GM19372 (cell line): ENCODE results near the gene KDM4C.
"Not testable (repeated sequence)": the region's sequence is repeated elsewhere in the genome, so short reads cannot be mapped to it uniquely, and the experiment has no call there.

Experiments used
- ATAC-seq: cut with Tn5 transposase; IDR thresholded peaks from one replicate; pipeline ENCODE4 v1.9.1; 2021; ENCODE audit warnings: mild to moderate bottlenecking, low read depth, moderate library complexity; ENCODE audit not compliant: unreplicated experiment

The KDM4C gene

GRCh38 chr9:6763244-6763643, 5.5 kb downstream of the KDM4C start:
- no peak for ATAC-seq

DNA sequence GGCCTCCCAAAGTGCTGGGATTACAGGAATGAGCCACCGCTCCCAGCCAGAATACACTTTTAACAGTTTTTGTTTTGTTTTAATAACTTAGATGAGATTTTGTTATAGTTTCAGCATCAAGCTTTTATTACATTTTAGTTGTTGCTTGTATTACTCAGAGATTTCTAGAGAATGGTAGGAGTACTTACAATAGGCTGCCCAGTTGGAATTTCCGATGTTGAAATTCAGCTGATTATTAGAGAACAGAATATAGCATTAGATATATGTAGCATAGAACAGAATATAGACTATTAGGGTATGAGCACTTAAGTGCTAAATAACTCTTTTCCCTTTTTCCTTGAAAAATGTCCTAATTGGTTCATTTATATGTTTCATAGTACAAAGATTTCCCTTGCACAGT, 6.2 kb downstream of the KDM4C start:
- ATAC-seq, result no peak

- no peak for ATAC-seq
Observed at GRCh38 chr9:6764523-6764922, 6.8 kb downstream of the KDM4C start.

GRCh38 chr9:6764950-6765349, 7.2 kb downstream of the KDM4C start:
- no peak for ATAC-seq

DNA sequence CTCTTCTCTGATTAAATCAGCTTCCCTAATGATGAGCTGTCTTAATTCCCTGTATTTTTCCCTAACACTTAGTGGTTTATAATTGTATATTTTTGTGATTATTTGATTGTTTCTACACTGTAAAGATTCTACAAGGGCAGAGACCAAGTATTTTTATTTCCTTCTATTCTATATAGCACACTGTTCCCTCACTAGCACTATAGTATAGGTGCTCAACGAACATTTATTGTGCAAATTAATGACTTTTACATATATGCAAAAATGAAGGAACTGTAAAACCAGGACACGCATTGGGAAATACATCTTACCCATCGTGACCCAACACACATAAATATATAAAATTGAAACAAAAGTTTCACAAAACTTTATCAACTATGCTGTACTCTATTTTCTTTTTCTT, 7.6 kb downstream of the KDM4C start:
- ATAC-seq, result no peak

DNA sequence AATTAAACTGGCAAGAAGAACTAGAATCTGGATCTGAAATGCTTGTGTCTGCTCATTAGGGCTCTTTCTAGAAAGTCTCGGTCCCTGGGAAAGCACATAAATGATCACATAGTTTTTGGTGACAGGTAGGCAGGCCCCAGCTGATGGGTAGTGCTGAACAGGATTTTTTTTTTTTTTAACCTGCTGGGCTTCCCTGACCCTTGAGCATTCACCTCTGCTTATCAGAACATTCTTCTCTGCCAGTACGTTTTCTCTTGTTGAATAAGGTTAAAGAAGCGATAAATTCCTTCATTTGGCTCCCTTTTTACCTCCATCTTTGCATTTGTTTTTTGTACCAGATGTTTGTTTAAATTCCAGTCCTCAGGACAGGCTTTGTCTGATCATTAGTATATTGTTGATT, 8.8 kb downstream of the KDM4C start:
- no peak for ATAC-seq

- not testable (repeated sequence) for ATAC-seq
Observed at GRCh38 chr9:6768587-6768986, 10.8 kb downstream of the KDM4C start.

DNA sequence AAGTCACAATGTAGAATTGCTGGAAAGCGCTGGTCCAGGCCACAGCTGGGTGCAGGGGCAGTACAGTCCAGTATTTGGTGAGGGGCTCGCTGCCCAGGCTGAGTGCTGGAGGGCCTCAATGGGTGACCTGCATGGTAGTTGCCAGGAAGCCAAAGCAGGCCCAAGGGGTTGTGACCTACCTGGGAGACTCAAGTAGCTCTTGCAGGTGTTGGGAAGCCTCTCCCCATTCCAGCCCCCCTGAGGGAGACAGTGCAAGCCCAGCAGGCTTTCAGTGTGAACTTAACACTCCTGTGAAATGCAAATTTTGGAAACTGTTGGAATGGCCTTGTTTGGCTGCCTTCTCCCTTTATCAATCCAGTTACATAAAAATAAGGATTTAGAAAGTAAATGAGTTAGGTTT, 13.9 kb downstream of the KDM4C start:
- no peak for ATAC-seq

DNA sequence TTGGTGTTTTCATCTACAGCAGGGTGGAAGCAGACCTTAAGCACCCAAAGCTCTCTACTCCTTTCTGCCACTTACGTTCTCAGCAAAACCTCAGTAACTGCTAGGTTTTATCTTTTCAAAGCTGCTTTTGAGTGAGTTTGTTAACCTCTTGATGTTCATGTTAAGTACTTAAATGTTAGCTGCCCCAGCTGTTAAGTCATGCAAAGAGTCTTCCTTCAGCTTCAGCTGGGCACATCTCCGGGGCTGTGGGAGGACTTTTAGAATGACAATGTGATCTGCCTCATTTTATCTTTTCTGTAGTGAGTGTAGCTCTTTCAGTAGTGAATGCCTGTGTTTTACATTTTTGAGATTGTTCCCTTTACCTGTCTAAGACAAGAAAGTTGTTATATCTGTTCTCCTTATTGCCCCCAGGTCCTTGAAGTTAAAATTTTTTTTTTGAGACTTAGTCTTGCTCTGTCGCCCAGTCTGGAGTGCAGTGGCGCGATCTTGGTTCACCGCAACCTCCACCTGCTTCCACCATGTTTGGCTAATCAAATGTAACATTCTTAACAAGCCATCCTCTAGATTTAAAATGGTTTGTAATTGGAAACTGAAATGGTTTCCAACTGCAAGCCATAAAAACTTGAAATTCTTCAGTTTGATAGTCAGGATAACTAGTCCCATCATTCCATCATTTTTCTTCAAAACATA, 19.6 kb downstream of the KDM4C start:
- no peak for ATAC-seq

DNA sequence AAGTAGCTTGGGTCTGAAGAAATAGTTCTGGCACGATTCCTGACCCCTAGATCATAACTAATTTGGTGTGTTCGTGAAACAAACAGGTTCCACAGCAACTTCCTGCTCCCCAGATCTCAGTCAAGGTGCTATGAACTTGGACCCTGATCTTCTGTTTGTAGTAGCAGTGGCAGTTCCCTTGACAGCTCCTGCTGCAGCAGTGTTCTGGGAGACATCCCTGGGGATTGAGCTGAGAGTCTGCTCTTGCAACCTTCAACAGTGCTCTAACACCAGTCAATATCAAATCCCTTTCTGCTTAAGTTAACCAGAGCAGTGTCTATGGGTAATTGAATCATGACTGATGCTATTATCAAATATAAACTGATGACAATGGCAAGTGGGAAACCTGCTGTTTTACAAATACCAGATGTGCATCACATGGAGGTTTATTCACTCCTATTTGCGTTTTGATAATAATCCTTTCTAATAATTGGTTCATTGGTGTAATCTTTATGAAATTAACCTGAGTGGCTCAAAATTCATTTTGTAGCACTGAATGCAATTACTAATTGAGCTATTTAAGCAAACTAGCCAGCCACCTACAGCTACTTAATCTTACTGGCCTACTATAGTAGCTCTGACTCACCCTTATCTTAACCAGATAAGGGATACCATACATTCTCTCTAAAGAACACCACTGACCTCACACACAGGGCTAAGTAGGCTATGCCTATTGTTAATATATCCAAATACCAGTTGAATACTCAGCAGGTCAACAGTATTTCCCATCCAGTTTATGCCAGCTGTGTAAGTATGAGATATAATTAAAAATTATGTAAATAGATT, 21.9 kb downstream of the KDM4C start:
- no peak for ATAC-seq

GRCh38 chr9:6780690-6781089, 22.9 kb downstream of the KDM4C start:
- no peak for ATAC-seq

- ATAC-seq, result no peak
Observed at GRCh38 chr9:6781476-6781875, 23.7 kb downstream of the KDM4C start.

DNA sequence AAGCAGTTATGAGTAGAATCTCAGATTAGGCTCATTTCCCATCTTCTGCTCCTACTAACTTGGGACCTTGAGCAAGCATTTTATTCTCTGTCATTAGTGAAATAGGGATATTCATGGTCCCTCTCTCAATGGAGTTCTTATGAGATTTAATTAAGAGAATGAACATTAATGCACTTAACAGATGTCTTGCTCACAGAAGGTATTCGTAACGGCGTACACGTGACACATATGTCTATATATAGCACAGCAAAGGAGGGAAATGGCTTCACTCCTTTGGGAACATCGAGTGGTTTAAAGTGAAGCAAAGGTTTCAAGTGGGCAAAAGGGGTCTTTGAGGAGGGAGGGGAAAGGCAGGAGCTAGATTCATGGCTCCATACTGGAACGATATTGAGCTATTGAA, 24.6 kb downstream of the KDM4C start:
- ATAC-seq, result no peak

GRCh38 chr9:6782981-6783380, 25.2 kb downstream of the KDM4C start:
- no peak for ATAC-seq

- ATAC-seq, result no peak
Observed at GRCh38 chr9:6783753-6784152, 26.0 kb downstream of the KDM4C start.

GRCh38 chr9:6785682-6786081, 27.9 kb downstream of the KDM4C start:
- ATAC-seq, result no peak

DNA sequence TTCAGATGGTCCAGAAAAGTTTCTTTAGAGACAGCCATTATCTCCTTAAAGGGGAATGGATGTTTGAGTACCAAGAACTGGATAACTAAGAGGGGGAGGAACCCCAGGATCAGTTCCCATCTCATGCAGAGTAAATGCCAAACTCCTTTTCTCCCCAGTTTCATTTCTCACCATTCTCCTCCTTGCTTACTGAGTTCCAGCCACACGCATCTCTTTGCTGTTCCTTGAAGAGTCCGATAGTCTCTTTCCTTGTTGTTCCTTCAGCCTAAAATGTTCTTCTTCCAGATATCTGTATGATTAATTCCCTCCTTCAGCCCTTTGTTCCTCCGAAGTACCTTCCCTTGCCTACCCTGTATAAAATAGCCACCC, 30.0 kb downstream of the KDM4C start:
- no peak for ATAC-seq

GRCh38 chr9:6788162-6789016, 30.6 kb downstream of the KDM4C start:
- ATAC-seq, result no peak

DNA sequence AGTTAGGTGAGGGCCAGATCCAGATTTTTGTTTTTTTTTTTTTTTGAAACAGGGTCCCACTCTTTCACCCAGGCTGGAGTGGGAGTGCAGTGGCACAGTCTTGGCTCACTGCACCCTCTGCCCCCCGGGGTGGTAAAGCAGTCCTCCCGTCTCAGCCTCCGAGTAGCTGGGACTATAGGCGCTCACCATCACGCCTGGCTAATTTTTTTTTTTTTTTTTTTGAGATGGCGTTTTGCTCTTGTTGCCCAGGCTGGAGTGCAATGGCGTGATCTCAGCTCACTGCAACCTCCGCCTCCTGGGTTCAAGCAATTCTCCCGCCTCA, 31.2 kb downstream of the KDM4C start:
- ATAC-seq, result not testable (repeated sequence)

GRCh38 chr9:6790866-6791265, 33.1 kb downstream of the KDM4C start:
- no peak for ATAC-seq

- no peak for ATAC-seq
Observed at GRCh38 chr9:6793203-6793602, 35.4 kb downstream of the KDM4C start.
